Nucleus accumbens (tissue), 56 donors: ENCODE measurements around the gene WDR37.

Experiments used
- DNase-seq, 56 donors: peaks; one replicate each; lab custom pipeline; 2025; lab: John Stamatoyannopoulos, UW

WDR37 gene

GRCh38 chr10:1101946-1102345, 45.8 kb downstream of the WDR37 start:
- DNase-seq, result no peak

GRCh38 chr10:1102416-1102815, 46.2 kb downstream of the WDR37 start:
- DNase-seq, result no peak

- DNase-seq, result no peak
These were observed 46.6 kb downstream of the WDR37 start for GRCh38 chr10:1102831-1103230.

GRCh38 chr10:1103551-1103950, 47.4 kb downstream of the WDR37 start:
- no peak for DNase-seq

GRCh38 chr10:1104971-1105370, 48.8 kb downstream of the WDR37 start:
- no peak for DNase-seq

GRCh38 chr10:1107004-1107403, 50.8 kb downstream of the WDR37 start:
- no peak for DNase-seq

- DNase-seq, result no peak
These were observed 51.5 kb downstream of the WDR37 start for GRCh38 chr10:1107679-1108078.

- peak in 24 of 56 donors; percentile 7 to 66 (median 30) for DNase-seq
These were observed 53.8 kb downstream of the WDR37 start for GRCh38 chr10:1109795-1110673.

GRCh38 chr10:1110674-1111119, 54.5 kb downstream of the WDR37 start:
- DNase-seq, result no peak

GRCh38 chr10:1114315-1114714, 58.1 kb downstream of the WDR37 start:
- no peak for DNase-seq

GRCh38 chr10:1114719-1115606, 58.8 kb downstream of the WDR37 start:
- DNase-seq, result no peak

GRCh38 chr10:1115607-1115955, 59.4 kb downstream of the WDR37 start:
- no peak for DNase-seq

- DNase-seq, result no peak
These were observed 59.9 kb downstream of the WDR37 start for GRCh38 chr10:1116051-1116450.

- DNase-seq, result no peak
These were observed 60.6 kb downstream of the WDR37 start for GRCh38 chr10:1116696-1117280.

GRCh38 chr10:1117651-1118050, 61.5 kb downstream of the WDR37 start:
- no peak for DNase-seq

GRCh38 chr10:1118318-1118717, 62.1 kb downstream of the WDR37 start:
- DNase-seq, result peak in 1 of 56 donors; percentile 22

GRCh38 chr10:1119027-1119426, 62.8 kb downstream of the WDR37 start:
- DNase-seq, result no peak

- no peak for DNase-seq
These were observed 63.3 kb downstream of the WDR37 start for GRCh38 chr10:1119501-1119900.

- no peak for DNase-seq
These were observed 64.1 kb downstream of the WDR37 start for GRCh38 chr10:1120306-1120705.

- peak in 2 of 56 donors; percentile 14 to 16 for DNase-seq
These were observed 64.6 kb downstream of the WDR37 start for GRCh38 chr10:1120801-1121211.
